GM10847 (cell line): Measurements from ENCODE around the gene MROH8.

Experiments
- POLR2A ChIP-seq: IDR thresholded peaks from 2 replicates; pipeline ENCODE4 v1.6.1; 2011; ENCODE audit not compliant: insufficient read length; ENCODE audit errors: extremely low read depth

Gene MROH8

GRCh38 chr20:37090407-37090806 lies 88.9 kb downstream of the MROH8 start:
- TF ChIP-seq POLR2A = no peak

DNA sequence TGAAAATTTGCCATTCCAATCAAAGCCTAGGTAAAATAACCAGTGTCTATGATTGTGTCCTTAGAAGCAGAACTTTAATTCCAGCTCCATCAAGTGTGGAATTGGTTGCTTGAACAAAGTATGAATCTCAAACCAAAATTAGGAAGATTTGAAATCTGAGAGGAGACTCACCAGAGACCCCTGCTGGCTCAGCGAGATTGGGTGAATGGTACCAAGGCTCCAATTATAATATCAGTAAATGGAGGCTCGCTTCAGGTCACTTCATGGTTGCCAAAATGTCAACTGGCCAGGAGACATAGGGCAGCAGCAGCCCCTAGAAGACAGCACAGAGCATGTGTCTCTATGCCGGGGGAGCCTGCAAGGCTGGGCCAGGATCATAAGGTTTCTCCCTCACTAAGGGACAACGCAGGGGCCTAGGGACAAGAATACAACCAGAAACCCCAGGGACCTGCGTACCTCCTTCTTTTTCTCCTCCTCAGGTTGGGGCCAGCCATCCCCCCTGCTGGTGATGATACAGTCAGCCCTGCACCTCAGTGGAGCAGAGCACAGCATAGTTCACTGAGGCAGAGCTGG lies 97.5 kb downstream of the MROH8 start:
- TF ChIP-seq POLR2A = no peak

GRCh38 chr20:37077009-37077408 lies 102.3 kb downstream of the MROH8 start:
- TF ChIP-seq POLR2A = no peak

- no peak for TF ChIP-seq POLR2A
These were observed 103.2 kb downstream of the MROH8 start for GRCh38 chr20:37075932-37076685.

DNA sequence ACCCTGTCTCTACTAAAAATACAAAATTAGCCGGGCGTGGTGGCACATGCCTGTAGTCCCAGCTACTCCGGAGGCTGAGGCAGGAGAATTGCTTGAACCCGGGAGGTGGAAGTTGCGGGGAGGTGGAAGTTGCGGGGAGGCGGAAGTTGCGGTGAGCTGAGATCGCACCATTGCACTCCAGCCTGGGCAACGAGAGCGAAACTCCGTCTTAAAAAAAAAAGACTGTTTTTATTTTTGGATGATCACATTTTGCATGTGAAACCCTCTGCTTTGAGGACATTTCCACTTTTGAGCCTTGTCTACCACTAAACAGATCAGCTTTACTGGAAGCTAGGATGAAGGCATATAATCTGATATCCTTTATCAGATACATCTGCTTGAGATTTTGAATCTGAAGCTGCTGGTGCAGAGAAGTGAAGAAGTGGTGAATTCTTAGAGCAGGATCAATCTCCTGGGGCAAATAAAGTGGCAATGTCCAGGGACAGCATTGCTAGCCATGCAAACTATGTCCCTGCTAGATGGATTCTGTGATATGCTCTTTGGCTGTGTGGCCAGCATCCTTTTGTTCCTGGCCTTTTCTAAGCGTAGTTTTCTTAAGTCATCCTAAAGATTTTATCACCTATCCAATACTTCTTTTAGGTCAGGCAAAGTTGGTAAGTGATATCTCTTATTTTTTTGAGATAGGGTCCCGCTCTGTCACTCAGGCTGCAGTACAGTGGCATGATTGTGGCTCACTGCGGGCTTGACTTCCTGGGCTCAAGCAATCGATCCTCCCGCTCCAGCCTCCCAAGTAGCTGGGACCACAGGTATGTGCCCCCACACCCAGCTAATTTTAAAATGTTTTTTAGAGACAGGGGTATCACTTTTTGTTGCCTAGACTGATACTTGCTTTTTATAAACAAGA lies 106.8 kb downstream of the MROH8 start:
- no peak for TF ChIP-seq POLR2A

GRCh38 chr20:37071481-37071911 lies 107.9 kb downstream of the MROH8 start:
- TF ChIP-seq POLR2A = no peak

DNA sequence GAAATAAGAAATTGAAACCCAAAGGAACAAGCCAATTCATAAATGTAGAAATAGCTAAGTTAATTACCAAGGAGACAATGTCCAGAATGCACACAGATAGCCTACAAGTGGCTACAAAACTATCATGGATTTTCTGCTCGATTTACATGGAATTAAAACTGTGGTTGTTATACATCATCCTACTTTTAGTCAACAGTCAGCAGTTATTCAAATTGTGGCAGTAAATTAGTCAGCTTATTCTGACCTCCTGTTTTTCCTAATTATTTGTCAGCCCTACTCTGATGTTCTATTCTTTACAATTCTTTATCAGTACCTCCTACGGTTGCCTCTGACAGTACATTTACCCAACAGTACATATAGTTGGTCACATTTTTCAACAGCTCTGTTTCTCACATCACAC lies 113.2 kb downstream of the MROH8 start:
- TF ChIP-seq POLR2A = no peak

DNA sequence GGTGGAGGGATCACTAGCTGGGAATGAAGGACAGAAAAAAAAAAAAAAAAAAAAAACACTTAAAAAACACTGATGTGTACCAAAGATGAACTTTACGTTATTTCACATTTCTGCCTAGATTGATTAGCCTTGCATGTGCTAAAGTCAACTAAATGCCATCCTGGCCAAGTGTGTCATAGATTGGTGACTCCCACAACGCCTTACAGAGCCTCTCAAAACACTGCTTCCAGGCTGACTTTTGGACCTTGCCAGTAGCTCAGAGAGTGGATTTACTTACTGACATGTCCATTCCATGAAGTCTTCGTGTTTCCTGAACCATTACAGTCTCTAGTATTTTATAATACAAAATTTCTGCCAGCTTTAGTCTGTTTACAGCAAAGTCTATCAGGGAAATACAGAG lies 124.1 kb downstream of the MROH8 start:
- TF ChIP-seq POLR2A = no peak

GRCh38 chr20:37053230-37053950 lies 126.0 kb downstream of the MROH8 start:
- TF ChIP-seq POLR2A = no peak
